SU-DHL-6 (cell line): ENCODE results near the gene SHROOM4.

ENCODE experiments used
- CTCF ChIP-seq: fragments of 200-600 bp; sonication (generic); IDR thresholded peaks from one replicate; pipeline ENCODE4 v1.5.1; 2017; ENCODE audit warnings: antibody characterized with exemption, mild to moderate bottlenecking, low read length, moderate library complexity; ENCODE audit not compliant: insufficient read depth, poor library complexity, severe bottlenecking
- EZH2phosphoT487 ChIP-seq: fragments of 200-600 bp; sonication (generic), shearing (Covaris generic); conservative IDR thresholded peaks from 2 replicates; pipeline ENCODE4 v1.6.1; 2018; ENCODE audit warnings: mild to moderate bottlenecking, antibody characterized with exemption, low read length, moderate library complexity, mixed read lengths

DNA sequence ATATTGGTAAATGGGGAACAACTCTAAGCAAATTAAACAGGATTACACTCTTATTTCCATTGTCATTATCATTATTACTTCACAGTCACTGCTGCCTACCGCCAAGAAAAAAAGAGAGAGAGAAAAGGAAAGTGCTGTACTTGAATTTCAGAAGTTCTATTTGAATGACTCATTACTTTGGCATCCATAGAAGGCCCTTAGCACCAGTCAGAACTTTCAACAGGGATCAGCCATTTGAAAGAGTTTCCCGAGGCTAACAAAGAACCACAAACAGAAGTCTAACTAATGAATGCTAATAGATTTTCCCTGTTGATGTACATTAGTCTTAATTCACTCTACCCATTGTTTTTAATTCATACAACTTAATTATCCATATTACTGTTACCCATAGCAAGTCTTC lies 116.3 kb downstream of the SHROOM4 start:
- TF ChIP-seq CTCF (no peak), EZH2phosphoT487 (no peak)
